ENCODE data around the gene MAP2K6.
A peak's percentile ranks its signal among the peaks of the same experiment; 100 is the strongest.

The MAP2K6 gene

DNA sequence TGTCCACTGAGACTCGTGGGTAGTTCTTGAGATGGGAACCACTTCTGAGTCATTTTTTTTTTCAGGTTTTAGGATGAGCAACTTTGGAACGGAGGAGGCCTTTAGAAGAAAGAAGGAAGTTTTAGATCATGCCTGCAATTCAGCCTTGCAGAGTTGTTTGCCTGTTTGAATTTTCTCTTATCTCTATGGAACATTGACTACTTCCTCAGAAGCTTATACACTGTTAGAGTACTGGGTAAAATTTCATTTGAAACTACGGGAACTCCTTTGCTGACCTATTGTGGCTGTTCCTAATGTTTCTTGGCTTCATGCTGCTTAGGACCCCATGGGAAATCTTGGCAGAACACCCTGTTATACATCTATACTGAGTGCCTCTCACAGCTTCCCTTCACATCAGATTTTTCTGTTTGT is 70.8 kb downstream of the MAP2K6 start:
- Mint-ChIP-seq H3K4me1 (ENCODE audit: low read depth) (peaks cover 8% of the 10 kb centered on the region), H3K27me3 (no peaks in the 10 kb centered on the region), H3K9me3 (ENCODE audit: low read depth) (no peaks in the 10 kb centered on the region), H3K4me3 (no peak overlapping the region), H3K27ac (no peak overlapping the region), H3K36me3 (peaks cover 21% of the 10 kb centered on the region)

DNA sequence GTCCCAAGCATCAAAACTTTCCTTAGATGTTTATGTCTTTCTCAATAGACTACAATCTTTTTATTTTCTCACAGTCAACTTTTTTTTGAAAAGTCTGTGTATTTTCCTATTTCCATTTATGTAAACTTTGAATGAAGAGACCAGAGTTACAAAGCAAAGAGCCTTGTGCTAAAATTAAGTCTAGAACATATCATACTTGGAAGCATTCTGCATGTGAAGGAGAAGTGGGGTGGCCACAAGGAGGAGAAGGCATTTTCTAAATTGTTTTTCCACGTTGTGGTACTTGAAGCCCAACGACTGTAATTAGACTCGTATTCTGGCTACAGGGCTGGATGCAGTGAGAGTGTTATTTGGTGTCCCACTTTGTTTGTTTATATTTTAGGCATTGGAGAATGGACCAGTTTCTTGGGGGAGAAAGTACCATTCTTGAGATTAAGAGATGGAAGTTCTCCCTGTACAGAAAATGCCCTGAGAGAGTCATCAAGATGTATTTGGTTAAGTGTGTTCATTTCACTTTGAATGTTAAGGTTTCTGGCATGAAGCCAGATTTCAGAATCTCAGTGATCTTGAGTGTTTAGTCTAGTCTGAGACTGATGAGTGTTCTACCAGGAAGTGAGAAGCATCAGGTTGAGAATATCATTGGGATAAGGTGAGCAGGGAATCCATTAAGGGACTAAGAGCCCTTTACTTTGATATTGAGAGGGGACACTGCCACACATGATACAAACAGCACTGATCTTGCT is 71.6 kb downstream of the MAP2K6 start:
- H3K36me3 Mint-ChIP-seq = peaks cover 17% of the 10 kb centered on the region
- H3K27me3 Mint-ChIP-seq = no peaks in the 10 kb centered on the region
- H3K4me3 Mint-ChIP-seq = no peak overlapping the region
- H3K9me3 Mint-ChIP-seq (ENCODE audit: low read depth) = no peaks in the 10 kb centered on the region
- no peak overlapping the region for H3K27ac Mint-ChIP-seq
- peaks cover 8% of the 10 kb centered on the region for H3K4me1 Mint-ChIP-seq (ENCODE audit: low read depth)

DNA sequence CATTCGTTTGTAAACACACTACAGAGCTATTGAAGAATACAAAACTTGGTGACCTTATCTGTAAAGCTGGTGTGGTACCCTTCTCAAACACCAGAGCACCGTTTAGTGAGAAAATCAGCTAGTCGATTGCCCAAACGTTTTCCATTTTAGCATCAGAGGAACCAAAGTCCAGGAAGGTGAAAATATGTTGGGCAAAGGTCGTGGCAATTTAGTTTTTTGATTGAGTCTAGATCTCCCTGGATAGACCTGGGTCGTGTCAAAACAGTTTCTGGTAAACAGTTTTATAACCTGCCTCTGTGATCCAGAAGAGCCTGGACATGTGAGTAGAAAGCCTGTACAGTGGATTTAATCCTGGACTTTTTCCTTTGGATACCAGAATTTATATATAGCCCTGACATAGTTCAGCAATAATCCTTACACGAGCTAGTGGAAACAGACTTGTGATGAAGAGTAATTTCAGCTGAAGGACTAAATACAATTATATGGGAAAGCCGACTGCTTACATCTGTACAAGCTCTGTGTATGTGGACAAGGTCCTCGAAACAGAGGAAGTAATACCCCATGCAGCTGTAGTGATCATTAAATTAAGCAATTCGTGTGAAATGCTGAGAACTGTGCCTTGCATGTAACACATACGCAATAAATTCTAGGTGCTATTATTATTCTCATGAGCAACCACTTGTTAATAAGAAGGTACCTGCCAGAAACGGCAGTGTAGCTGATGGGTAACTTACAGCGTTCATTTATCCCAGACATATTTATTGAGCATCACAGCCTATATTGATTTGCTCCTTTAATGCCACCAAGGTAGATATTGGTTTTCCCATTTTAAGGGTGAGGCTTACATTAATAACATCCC is 72.5 kb downstream of the MAP2K6 start:
- peaks cover 17% of the 10 kb centered on the region for H3K36me3 Mint-ChIP-seq
- no peaks in the 10 kb centered on the region for H3K27me3 Mint-ChIP-seq
- peaks cover 8% of the 10 kb centered on the region for H3K4me1 Mint-ChIP-seq (ENCODE audit: low read depth)
- H3K4me3 Mint-ChIP-seq = no peak overlapping the region
- H3K27ac Mint-ChIP-seq = no peak overlapping the region
- no peaks in the 10 kb centered on the region for H3K9me3 Mint-ChIP-seq (ENCODE audit: low read depth)

DNA sequence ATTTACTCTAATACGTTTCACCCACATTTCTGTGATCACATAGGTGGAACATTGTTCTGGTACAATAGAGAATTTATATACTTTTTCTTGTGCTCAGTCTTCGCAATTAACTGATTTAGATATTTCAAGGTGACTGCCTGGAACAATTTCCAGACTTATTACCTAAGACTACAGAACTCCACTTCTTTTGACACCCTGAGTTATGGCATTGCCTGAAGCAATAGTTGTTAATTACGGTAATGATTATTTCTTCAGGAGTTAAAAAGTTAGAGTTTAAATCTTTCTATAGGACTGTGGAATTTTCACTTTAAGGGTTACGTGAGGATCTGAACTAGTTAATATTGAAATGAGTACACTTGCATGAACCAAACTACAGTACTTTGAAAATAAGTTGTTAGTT is 74.8 kb downstream of the MAP2K6 start:
- H3K9me3 Mint-ChIP-seq (ENCODE audit: low read depth) = no peaks in the 10 kb centered on the region
- H3K27ac Mint-ChIP-seq = no peak overlapping the region
- peaks cover 17% of the 10 kb centered on the region for H3K36me3 Mint-ChIP-seq
- H3K4me3 Mint-ChIP-seq = no peak overlapping the region
- peaks cover 8% of the 10 kb centered on the region for H3K4me1 Mint-ChIP-seq (ENCODE audit: low read depth)
- no peaks in the 10 kb centered on the region for H3K27me3 Mint-ChIP-seq

DNA sequence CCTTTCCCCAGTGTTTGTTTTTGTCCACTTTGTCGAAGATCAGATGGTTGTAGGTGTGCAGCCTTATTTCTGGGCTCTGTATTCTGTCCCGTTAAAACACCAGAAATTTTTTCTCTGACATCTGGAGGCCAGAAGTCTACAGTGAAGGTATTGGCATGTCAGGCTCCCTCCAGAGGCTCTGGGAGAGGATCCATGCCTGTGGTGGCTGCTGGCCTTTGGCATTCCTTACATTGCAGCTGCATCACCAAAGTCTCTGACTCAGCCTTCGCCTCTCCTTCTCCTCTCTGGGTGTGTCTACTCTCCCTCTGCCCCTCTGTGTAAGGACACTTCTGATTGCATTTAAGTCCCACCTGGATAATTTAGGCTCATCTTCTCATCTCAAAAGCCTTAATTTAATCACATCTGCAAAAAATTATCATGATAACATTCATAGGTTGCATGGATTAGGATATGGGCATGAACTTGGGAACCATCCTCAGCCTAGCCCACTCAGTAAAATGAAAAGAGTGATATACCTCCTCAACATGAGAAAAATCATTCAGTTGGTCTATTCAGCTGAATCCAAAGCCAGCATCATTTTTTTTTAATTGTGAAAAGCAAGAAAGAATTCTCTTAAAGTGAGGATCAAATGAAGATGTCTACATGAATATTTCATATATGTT is 78.0 kb downstream of the MAP2K6 start:
- Mint-ChIP-seq H3K9me3 (ENCODE audit: low read depth) (no peaks in the 10 kb centered on the region), H3K36me3 (peaks cover 5% of the 10 kb centered on the region), H3K4me1 (ENCODE audit: low read depth) (peaks cover 8% of the 10 kb centered on the region), H3K4me3 (no peak overlapping the region), H3K27ac (no peak overlapping the region), H3K27me3 (no peaks in the 10 kb centered on the region)

DNA sequence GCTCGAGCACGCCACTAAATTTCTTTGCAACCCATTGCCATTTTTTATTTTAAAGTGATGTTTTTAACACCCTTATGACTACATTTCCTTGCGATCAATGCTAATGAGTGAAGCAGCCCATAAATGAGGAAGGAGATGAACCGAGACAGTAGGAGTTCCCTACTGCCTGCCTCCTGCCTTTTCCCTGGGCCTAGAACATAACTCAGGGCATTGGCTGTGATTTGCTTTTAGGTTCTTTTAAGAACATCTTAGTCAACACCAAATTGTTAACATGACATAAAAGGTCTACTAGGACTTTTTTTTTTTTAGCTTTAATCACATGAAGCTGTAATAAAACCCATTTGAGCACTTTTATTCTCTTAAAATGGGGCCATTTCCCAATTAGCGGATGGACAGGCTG is 81.3 kb downstream of the MAP2K6 start:
- Mint-ChIP-seq H3K9me3 (ENCODE audit: low read depth) (no peaks in the 10 kb centered on the region), H3K4me3 (no peak overlapping the region), H3K4me1 (ENCODE audit: low read depth) (peaks cover 19% of the 10 kb centered on the region), H3K36me3 (peaks cover 2% of the 10 kb centered on the region), H3K27ac (no peak overlapping the region), H3K27me3 (no peaks in the 10 kb centered on the region)

DNA sequence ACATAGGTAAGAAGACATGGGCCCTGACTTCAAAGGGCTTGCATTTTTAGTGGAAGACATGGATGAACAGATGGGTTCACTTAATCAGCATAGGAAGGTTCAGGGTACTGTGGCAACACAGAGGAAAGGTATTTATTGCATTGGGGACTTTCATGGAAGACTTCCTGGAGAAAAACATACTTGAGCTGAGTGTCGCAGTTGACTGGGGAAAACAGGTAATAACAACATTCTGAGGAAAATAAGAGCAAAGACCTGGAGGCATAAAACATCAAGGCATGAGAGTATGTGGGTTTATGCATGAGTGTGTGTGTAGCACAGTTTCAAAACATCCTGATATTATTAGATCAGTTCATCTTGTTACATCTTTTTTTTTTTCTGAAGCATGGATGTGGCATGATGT is 82.7 kb downstream of the MAP2K6 start:
- Mint-ChIP-seq H3K9me3 (ENCODE audit: low read depth) (no peaks in the 10 kb centered on the region), H3K4me3 (no peak overlapping the region), H3K27me3 (no peaks in the 10 kb centered on the region), H3K27ac (no peak overlapping the region), H3K4me1 (ENCODE audit: low read depth) (peaks cover 30% of the 10 kb centered on the region), H3K36me3 (peaks cover 2% of the 10 kb centered on the region)

DNA sequence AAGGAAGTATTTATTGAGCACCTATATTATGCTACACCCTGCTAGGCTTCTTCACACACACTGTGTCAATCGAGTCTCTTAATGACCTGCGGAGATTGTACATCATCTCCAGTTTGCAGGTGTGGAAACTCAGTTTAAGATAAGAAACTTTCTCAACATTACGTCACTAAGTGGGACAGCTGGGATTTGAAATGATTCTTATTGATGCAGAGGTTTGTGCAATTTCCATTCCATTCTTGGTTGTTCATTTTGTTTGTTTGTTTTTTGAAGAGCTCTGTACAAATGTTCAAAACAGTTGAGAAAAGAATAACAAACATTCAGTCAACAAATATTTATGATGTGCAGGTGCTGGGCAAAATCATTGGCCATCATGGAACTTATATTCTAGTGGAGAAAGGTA is 84.8 kb downstream of the MAP2K6 start:
- H3K4me3 Mint-ChIP-seq = no peak overlapping the region
- H3K4me1 Mint-ChIP-seq (ENCODE audit: low read depth) = peaks cover 41% of the 10 kb centered on the region
- peaks cover 2% of the 10 kb centered on the region for H3K36me3 Mint-ChIP-seq
- H3K27me3 Mint-ChIP-seq = no peaks in the 10 kb centered on the region
- H3K9me3 Mint-ChIP-seq (ENCODE audit: low read depth) = no peaks in the 10 kb centered on the region
- H3K27ac Mint-ChIP-seq = no peak overlapping the region

DNA sequence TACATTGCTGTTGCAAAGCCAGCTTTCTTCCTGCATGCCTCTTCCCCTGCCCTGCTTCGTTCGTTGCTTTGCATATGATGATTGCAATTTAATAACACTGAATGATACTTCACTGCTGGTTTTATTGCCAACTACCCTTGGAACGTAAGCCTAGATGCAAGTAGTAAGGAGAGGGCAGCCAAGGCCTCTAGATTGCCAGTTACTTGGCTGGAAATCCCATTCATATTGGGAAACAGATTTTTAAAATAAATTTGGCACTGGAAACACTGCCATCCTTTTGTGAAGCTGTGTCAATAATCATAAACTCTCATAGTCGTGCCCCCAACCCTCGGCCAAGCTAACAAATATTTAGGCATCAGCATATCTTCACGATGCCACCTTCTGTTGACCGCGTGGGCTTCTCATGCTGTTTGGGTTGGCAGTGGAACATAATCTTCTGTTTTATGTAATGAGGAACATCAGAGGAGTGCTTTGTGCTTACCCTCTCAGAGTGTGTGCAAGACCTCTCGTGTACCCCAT is 86.5 kb downstream of the MAP2K6 start:
- no peaks in the 10 kb centered on the region for H3K27me3 Mint-ChIP-seq
- peaks cover 42% of the 10 kb centered on the region for H3K4me1 Mint-ChIP-seq (ENCODE audit: low read depth)
- H3K36me3 Mint-ChIP-seq = peaks cover 4% of the 10 kb centered on the region
- no peak overlapping the region for H3K4me3 Mint-ChIP-seq
- H3K27ac Mint-ChIP-seq = no peak overlapping the region
- no peaks in the 10 kb centered on the region for H3K9me3 Mint-ChIP-seq (ENCODE audit: low read depth)

DNA sequence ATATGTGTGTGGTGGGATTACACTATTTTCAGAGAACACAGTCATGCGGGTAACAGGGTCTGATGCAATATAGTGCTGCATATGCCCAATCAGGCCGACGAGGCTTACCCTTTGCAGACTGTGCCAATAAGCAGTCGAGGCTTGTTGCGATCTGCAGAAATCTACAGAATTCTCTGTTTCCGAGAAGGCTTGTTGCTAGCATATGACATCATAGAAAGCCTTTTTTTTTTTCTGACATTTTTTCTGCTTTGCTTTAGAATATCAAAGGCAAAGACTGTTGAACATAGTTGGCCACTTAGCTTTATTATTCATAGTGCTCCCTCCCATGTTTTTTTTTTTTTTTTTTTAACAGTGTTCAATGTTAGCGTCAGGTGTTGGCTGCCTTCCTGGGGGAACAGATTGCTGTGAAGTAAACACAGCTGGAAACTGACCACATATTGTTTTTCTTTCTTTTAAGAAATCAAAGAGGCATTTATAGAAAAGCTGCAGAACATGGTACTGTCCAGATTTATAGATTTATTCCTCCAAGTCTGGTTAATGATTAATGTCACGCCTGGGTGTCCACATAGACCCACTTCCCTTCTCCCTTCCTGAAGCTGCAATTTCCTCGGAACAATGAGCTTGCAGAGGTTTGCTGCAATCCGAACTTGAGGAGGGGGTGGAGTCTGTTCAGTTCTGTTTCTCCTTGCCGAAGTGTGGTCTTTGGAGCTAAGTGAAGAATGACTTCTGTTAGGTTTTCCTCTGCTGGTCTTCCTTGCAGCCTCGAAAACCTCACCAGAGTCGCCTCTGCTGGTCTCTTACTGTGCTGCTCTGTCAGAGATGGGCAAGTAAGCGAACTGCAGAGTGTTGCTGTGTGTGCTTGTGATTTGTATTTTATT is 87.3 kb downstream of the MAP2K6 start:
- Mint-ChIP-seq H3K4me3 (no peak overlapping the region), H3K4me1 (ENCODE audit: low read depth) (peaks cover 38% of the 10 kb centered on the region), H3K27me3 (no peaks in the 10 kb centered on the region), H3K36me3 (peaks cover 7% of the 10 kb centered on the region), H3K9me3 (ENCODE audit: low read depth) (no peaks in the 10 kb centered on the region), H3K27ac (peak overlapping the region; percentile 5)

DNA sequence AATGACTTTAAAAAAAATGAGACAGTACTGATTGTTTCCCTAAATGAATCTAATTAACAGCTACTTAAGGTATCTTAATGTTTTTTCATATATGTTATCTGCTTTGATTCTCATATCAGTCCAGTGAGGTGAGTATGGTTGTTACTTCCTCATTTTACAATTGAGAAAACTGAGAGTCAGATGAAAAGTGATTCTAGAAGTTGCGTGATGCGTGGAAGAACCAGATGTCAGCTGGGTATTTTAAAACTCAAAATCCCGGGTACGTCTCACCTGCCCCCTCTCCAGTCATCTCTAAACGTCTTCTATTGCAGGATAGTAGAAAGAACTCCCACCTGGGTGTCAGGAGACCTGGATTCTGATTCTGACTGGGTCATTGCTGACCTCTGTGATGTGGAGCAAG is 89.2 kb downstream of the MAP2K6 start:
- H3K9me3 Mint-ChIP-seq (ENCODE audit: low read depth) = no peaks in the 10 kb centered on the region
- no peaks in the 10 kb centered on the region for H3K27me3 Mint-ChIP-seq
- H3K4me3 Mint-ChIP-seq = no peak overlapping the region
- peaks cover 12% of the 10 kb centered on the region for H3K36me3 Mint-ChIP-seq
- H3K27ac Mint-ChIP-seq = no peak overlapping the region
- H3K4me1 Mint-ChIP-seq (ENCODE audit: low read depth) = peaks cover 32% of the 10 kb centered on the region

DNA sequence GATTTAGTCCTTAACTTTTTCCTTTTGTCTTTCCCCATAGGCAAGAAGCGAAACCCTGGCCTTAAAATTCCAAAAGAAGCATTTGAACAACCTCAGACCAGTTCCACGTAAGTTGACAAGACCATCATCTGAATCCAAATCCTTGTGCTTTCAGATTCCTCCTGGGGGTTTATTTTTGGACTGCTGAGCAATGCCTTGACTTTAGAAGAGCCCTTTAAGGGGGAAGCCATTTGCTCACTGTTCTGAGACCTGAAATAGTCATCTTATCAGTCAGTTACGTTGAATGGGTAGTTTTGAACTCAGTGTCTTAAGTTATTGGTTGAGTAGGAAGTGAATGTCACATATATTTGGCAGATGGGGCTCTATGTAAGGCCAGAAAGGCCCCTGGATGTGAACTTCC is 91.2 kb downstream of the MAP2K6 start:
- H3K27me3 Mint-ChIP-seq = no peaks in the 10 kb centered on the region
- H3K27ac Mint-ChIP-seq = peak overlapping the region; percentile 28
- peaks cover 27% of the 10 kb centered on the region for H3K4me1 Mint-ChIP-seq (ENCODE audit: low read depth)
- H3K36me3 Mint-ChIP-seq = peaks cover 21% of the 10 kb centered on the region
- H3K9me3 Mint-ChIP-seq (ENCODE audit: low read depth) = no peaks in the 10 kb centered on the region
- no peak overlapping the region for H3K4me3 Mint-ChIP-seq

DNA sequence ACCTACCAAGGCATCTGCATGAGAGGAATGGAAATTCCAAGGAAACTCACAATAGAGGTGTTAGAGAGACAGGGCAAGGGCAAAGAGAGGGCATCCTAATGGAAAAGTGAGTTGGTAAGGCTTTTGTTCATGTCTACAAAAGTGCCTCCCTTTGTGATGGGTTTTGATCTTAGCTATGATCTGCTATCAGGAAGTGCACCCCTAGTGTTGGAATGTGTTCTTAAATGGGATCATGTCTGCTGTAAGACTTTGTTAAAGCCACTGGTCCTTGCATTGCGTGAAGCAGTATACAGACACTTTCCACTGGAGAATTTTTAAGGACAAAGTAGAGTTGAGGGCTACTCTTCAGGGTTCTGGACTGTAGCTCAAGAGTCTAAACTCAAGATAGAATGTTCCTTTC is 92.0 kb downstream of the MAP2K6 start:
- Mint-ChIP-seq H3K4me1 (ENCODE audit: low read depth) (peaks cover 22% of the 10 kb centered on the region), H3K27ac (no peak overlapping the region), H3K4me3 (no peak overlapping the region), H3K9me3 (ENCODE audit: low read depth) (no peaks in the 10 kb centered on the region), H3K27me3 (no peaks in the 10 kb centered on the region), H3K36me3 (peaks cover 24% of the 10 kb centered on the region)

DNA sequence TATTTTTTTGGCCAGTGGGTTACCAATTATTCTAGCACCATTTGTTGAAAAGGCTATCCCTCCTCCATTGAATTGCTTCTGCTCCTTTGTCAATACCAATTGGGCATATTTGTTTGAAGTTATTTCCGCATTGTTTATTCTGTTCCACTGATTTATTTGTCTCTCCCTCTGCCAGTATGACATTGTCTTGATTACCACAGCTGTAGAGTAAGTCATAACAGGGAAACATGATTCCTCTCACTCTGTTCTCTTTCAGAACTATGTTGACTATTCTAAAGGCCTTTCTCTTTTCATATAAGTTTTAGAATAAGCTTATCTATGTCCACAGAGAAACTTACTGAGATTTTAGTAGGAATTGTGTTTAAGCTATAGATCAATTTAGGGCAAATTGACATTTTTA is 94.3 kb downstream of the MAP2K6 start:
- H3K36me3 Mint-ChIP-seq = peaks cover 24% of the 10 kb centered on the region
- no peak overlapping the region for H3K27ac Mint-ChIP-seq
- no peaks in the 10 kb centered on the region for H3K9me3 Mint-ChIP-seq (ENCODE audit: low read depth)
- H3K27me3 Mint-ChIP-seq = no peaks in the 10 kb centered on the region
- H3K4me1 Mint-ChIP-seq (ENCODE audit: low read depth) = peaks cover 8% of the 10 kb centered on the region
- H3K4me3 Mint-ChIP-seq = no peak overlapping the region
